HepG2 (cell line): ENCODE data around the gene DENND5A.

Experiments used
- CTCF ChIP-seq: sonication (generic); formaldehyde crosslinking; IDR thresholded peaks from 2 replicates; pipeline ENCODE4 v1.5.0; 2020; ENCODE audit warnings: mild to moderate bottlenecking, missing genetic modification reagents, moderate library complexity
- EZH2 ChIP-seq: conservative IDR thresholded peaks from 2 replicates; pipeline ENCODE4 v1.6.1; 2012; ENCODE audit warnings: mild to moderate bottlenecking, low read depth, low read length, moderate library complexity
- FOXA1 ChIP-seq, 2 experiments: fragments of 450-650 bp in 1 of 2; sonication (generic) in 1 of 2; formaldehyde crosslinking in 1 of 2; IDR thresholded peaks; 2 replicates each; pipeline versions ENCODE4 v1.4.0 to v1.6.1; 2016 to 2020; ENCODE audit warnings: missing genetic modification reagents in 1 of 2
- KAT7 ChIP-seq: IDR thresholded peaks from 2 replicates; pipeline ENCODE4 v1.6.1; 2018; ENCODE audit warnings: borderline replicate concordance, missing compliant biosample characterization
- KDM6A ChIP-seq: IDR thresholded peaks from 2 replicates; pipeline ENCODE4 v1.6.1; 2016; ENCODE audit warnings: low read depth
- MTF1 ChIP-seq: sonication (generic); formaldehyde crosslinking; IDR thresholded peaks from 2 replicates; pipeline ENCODE4 v1.5.0; 2020; ENCODE audit warnings: missing genetic modification reagents
- POLR2AphosphoS2 ChIP-seq: IDR thresholded peaks from 2 replicates; pipeline ENCODE4 v1.6.1; 2011; ENCODE audit warnings: low read depth, low read length, improper control_type of control experiment
- PRDM15 ChIP-seq: sonication (generic); formaldehyde crosslinking; IDR thresholded peaks from 2 replicates; pipeline ENCODE4 v1.4.0; 2020; ENCODE audit warnings: missing genetic modification reagents
- ZNF335 ChIP-seq: sonication (generic); formaldehyde crosslinking; IDR thresholded peaks from 2 replicates; pipeline ENCODE4 v1.4.0; 2020; ENCODE audit warnings: missing genetic modification reagents

GRCh38 chr11:9176136-9176535 lies 89.0 kb downstream of the DENND5A start:
- TF ChIP-seq FOXA1 (IDR thresholded peaks at IDR 0.05) (no peak), FOXA1 (CRISPR knock-in tag; IDR thresholded peaks at IDR 0.05) (no peak), EZH2 (no peak), CTCF (CRISPR knock-in tag) (no peak), KDM6A (CRISPR knock-in tag) (no peak), PRDM15 (no peak), KAT7 (CRISPR knock-in tag) (no peak), MTF1 (CRISPR knock-in tag) (no peak), POLR2AphosphoS2 (no peak), ZNF335 (CRISPR knock-in tag) (no peak)
